ENCODE measurements around the gene TM9SF2.

Gene TM9SF2

DNA sequence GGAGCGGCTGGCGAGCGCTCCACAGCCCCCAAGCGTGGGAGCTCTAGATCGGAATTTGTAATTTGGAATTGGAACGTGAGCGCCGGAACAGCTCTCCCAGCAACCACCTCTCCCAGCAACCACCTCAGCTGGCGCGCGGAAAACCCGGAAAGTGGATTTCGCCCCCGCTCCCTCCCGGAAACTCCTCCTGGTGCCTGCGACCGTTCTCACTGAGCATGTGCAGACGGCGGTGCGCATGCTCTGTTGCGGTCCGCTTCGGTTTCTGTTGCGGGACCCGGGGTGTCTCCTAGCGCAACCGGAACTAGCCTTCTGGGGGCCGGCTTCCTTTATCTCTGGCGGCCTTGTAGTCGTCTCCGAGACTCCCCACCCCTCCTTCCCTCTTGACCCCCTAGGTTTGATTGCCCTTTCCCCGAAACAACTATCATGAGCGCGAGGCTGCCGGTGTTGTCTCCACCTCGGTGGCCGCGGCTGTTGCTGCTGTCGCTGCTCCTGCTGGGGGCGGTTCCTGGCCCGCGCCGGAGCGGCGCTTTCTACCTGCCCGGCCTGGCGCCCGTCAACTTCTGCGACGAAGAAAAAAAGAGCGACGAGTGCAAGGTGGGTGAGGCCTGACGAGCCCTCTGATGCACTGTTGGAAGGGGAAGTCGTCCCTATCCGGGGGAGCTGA is at the start of gene TM9SF2 (continued):
- TF ChIP-seq ZNF280C (tag by site-specific recombination; IDR thresholded peaks at IDR 0.05) (no peak), ZNF19 (tag by site-specific recombination; IDR thresholded peaks at IDR 0.05; ENCODE audit: low read depth) (no peak), ZBTB49 (tag by site-specific recombination; IDR thresholded peaks at IDR 0.05; ENCODE audit: low read depth) (no peak), ZNF791 (tag by site-specific recombination; IDR thresholded peaks at IDR 0.05) (no peak), ZSCAN16 (tag by site-specific recombination; IDR thresholded peaks at IDR 0.05) (no peak), ZNF514 (tag by site-specific recombination; IDR thresholded peaks at IDR 0.05) (no peak), ZNF558 (tag by site-specific recombination; IDR thresholded peaks at IDR 0.05) (no peak), HIC1 (tag by site-specific recombination; IDR thresholded peaks at IDR 0.05) (no peak), ZFP41 (tag by site-specific recombination; IDR thresholded peaks at IDR 0.05; ENCODE audit: borderline replicate concordance) (no peak), YY2 (tag by site-specific recombination; IDR thresholded peaks at IDR 0.05) (no peak), OSR2 (tag by site-specific recombination; IDR thresholded peaks at IDR 0.05) (no peak), ZNF692 (tag by site-specific recombination; IDR thresholded peaks at IDR 0.05) (0 out of 2 replicates have a peak, but pooled peaks have one; percentile 32), ZNF416 (tag by site-specific recombination; IDR thresholded peaks at IDR 0.05) (no peak), IKZF3 (tag by site-specific recombination; IDR thresholded peaks at IDR 0.05) (peak; percentile 97), ZNF394 (tag by site-specific recombination; IDR thresholded peaks at IDR 0.05; ENCODE audit: borderline replicate concordance) (peak; percentile 32; the same call in 1 of the 2 replicates), SP2 (tag by site-specific recombination; IDR thresholded peaks at IDR 0.05) (peak; percentile 94), ZNF362 (tag by site-specific recombination; IDR thresholded peaks at IDR 0.05) (peak; percentile 51), MEIS1 (CRISPR knock-in tag; IDR thresholded peaks at IDR 0.05; ENCODE audit: borderline replicate concordance) (no peak), ZNF391 (tag by site-specific recombination; IDR thresholded peaks at IDR 0.05; ENCODE audit: borderline replicate concordance, low read depth) (no peak), ZNF302 (tag by site-specific recombination; IDR thresholded peaks at IDR 0.05; ENCODE audit: low read depth) (no peak), ATF2 (tag by site-specific recombination; IDR thresholded peaks at IDR 0.05; ENCODE audit: low read depth) (no peak)
- TF ChIP-seq, protein P1, sequence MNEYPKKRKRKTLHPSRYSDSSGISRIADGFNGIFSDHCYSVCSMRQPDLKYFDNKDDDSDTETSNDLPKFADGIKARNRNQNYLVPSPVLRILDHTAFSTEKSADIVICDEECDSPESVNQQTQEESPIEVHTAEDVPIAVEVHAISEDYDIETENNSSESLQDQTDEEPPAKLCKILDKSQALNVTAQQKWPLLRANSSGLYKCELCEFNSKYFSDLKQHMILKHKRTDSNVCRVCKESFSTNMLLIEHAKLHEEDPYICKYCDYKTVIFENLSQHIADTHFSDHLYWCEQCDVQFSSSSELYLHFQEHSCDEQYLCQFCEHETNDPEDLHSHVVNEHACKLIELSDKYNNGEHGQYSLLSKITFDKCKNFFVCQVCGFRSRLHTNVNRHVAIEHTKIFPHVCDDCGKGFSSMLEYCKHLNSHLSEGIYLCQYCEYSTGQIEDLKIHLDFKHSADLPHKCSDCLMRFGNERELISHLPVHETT (tag by site-specific recombination; IDR thresholded peaks at IDR 0.05), result peak; percentile 19; the same call in 1 of the 2 replicates
- TF ChIP-seq, protein P2, sequence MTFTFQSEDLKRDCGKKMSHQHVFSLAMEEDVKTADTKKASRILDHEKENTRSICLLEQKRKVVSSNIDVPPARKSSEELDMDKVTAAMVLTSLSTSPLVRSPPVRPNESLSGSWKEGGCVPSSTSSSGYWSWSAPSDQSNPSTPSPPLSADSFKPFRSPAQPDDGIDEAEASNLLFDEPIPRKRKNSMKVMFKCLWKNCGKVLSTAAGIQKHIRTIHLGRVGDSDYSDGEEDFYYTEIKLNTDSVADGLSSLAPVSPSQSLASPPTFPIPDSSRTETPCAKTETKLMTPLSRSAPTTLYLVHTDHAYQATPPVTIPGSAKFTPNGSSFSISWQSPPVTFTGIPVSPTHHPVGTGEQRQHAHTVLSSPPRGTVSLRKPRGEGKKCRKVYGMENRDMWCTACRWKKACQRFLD (tag by site-specific recombination; IDR thresholded peaks at IDR 0.05), result no peak
- TF ChIP-seq, protein P3, sequence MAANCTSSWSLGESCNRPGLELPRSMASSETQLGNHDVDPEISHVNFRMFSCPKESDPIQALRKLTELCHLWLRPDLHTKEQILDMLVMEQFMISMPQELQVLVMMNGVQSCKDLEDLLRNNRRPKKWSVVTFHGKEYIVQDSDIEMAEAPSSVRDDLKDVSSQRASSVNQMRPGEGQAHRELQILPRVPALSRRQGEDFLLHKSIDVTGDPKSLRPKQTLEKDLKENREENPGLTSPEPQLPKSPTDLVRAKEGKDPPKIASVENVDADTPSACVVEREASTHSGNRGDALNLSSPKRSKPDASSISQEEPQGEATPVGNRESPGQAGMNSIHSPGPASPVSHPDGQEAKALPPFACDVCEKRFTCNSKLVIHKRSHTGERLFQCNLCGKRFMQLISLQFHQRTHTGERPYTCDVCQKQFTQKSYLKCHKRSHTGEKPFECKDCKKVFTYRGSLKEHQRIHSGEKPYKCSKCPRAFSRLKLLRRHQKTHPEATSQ (tag by site-specific recombination; IDR thresholded peaks at IDR 0.05), result no peak
